Left renal cortex interstitium (tissue), 4 donors: Measurements from ENCODE around the gene NEMP1. TPM values are rescaled to one million over a fixed set of nuclear protein-coding genes. Genes with fewer than 3 reads are reported as not detected.

Experiments
- DNase-seq, 4 donors: peaks; one replicate each; pipeline ENCODE4 v3.0.0-alpha.2; 2013; ENCODE audit warnings: low read depth in 4 of 4, low spot score in 2 of 4, missing footprints in 1 of 4
- polyA plus RNA-seq, 4 donors: library from polyadenylated mRNA; unstranded; fragments of 120-200 nt; gene quantifications; one replicate each; pipeline ENCODE4 v1.2.1, GENCODE V29; 2013; ENCODE audit not compliant: insufficient read length in 4 of 4

NEMP1 gene
- polyA plus RNA-seq, 4 donors = 19.0 to 30.0 (median 24.1) TPM

- DNase-seq = no peak
Measured at GRCh38 chr12:57006809-57007475, 71.6 kb downstream of the NEMP1 start.

- DNase-seq = peak in 1 of 4 donors; percentile 37
Measured at GRCh38 chr12:57005980-57006808, 72.4 kb downstream of the NEMP1 start, which contains the start of gene ZBTB39. TSS of gene ZBTB39 (minus strand) at chr12:57006546. CDS start at chr12:57004917, 1,629 bp downstream.

Other genes with a start within 250 kb of the NEMP1 start
- gene SDR9C7, start 144.4 kb downstream of the NEMP1 start, polyA plus RNA-seq = under 1 TPM; 0.10 to 0.53 (median 0.14) TPM
- gene RDH16, start 121.2 kb downstream of the NEMP1 start, polyA plus RNA-seq = 1 to 10 TPM in 2 of 4 donors, under 1 TPM in 2; 0.34 to 1.6 (median 0.85) TPM
- gene ZBTB39, start 72.2 kb downstream of the NEMP1 start, polyA plus RNA-seq = 10 to 100 TPM; 11.2 to 13.4 (median 11.5) TPM
- 1 to 10 TPM in 2 of 4 donors, under 1 TPM in 2; 0.49 to 1.4 (median 1.1) TPM for gene TAC3, start 62.3 kb downstream of the NEMP1 start, polyA plus RNA-seq
- under 1 TPM in 3 of 4 donors, not detected in 1; 0.16 to 0.22 (median 0.17) TPM for gene MYO1A, start 28.7 kb downstream of the NEMP1 start, polyA plus RNA-seq
- 10 to 100 TPM; 40.3 to 57.1 (median 51.4) TPM for gene NAB2, start 10.3 kb upstream of the NEMP1 start, polyA plus RNA-seq
- gene STAT6, start 32.6 kb upstream of the NEMP1 start, polyA plus RNA-seq = 100 to 1,000 TPM in 2 of 4 donors, 10 to 100 TPM in 2; 77.1 to 139 (median 108) TPM
- gene LRP1, start 49.7 kb upstream of the NEMP1 start, polyA plus RNA-seq = 10 to 100 TPM; 60.8 to 93.7 (median 83.9) TPM
- gene LRP1-AS, start 68.8 kb upstream of the NEMP1 start, polyA plus RNA-seq = under 1 TPM in 1 of 4 donors, not detected in 3; 0.46 TPM
- 1 to 10 TPM; 2.2 to 6.3 (median 5.2) TPM for gene NXPH4, start 138.0 kb upstream of the NEMP1 start, polyA plus RNA-seq
- gene SHMT2, start 150.9 kb upstream of the NEMP1 start, polyA plus RNA-seq = 10 to 100 TPM; 67.7 to 91.4 (median 77.7) TPM
- gene STAC3, start 172.4 kb upstream of the NEMP1 start, polyA plus RNA-seq = 1 to 10 TPM; 1.9 to 8.4 (median 5.4) TPM